HuH-7.5 (cell line): ENCODE measurements around the gene CACYBP.

Experiments used
- DNase-seq: peaks from one replicate; pipeline ENCODE4 v3.0.0; 2011; ENCODE audit warnings: low spot score

Gene CACYBP, protein sequence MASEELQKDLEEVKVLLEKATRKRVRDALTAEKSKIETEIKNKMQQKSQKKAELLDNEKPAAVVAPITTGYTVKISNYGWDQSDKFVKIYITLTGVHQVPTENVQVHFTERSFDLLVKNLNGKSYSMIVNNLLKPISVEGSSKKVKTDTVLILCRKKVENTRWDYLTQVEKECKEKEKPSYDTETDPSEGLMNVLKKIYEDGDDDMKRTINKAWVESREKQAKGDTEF

DNA sequence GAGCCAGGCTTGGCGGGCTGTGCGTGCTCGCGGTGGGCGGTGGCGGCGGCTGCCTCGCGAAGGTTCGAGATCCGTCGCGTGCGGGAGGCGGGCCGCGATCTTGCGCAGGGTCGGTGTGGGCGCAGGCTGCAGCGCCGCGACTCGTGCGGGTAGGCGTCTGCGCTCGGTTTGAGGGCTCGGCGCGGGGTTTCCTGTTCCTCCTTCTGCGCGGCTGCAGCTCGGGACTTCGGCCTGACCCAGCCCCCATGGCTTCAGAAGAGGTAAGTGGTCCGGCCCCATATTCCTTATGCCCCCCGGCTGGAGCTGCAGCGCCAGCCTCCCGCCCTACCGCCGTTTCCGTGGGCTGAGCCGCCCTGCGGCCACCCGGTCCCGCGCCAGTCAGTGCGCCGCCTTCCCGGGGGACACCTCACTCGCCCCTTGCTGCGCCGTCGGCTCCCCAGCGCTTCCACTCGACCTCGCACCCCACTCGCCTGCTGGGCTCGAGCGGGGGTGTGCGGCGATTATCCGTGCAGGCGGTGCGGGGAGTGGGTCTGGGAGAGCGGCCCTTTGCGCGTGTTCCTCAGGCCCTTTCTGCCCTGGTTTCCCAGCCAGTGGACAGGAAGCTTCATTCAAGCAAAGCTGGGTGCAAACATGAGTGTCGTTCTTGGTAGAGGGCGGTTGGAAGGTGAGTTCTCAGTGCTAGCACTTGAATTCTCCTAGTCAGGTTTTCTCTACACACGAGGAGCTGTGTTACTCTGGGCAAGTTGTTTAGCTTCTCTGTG lies at the start of gene CACYBP:
Gene CACYBP (plus strand): TSS at position 12 of the 761 bp plus-strand sequence. CDS start 234 bp downstream, at position 246.
- DNase-seq: no peak

DNA sequence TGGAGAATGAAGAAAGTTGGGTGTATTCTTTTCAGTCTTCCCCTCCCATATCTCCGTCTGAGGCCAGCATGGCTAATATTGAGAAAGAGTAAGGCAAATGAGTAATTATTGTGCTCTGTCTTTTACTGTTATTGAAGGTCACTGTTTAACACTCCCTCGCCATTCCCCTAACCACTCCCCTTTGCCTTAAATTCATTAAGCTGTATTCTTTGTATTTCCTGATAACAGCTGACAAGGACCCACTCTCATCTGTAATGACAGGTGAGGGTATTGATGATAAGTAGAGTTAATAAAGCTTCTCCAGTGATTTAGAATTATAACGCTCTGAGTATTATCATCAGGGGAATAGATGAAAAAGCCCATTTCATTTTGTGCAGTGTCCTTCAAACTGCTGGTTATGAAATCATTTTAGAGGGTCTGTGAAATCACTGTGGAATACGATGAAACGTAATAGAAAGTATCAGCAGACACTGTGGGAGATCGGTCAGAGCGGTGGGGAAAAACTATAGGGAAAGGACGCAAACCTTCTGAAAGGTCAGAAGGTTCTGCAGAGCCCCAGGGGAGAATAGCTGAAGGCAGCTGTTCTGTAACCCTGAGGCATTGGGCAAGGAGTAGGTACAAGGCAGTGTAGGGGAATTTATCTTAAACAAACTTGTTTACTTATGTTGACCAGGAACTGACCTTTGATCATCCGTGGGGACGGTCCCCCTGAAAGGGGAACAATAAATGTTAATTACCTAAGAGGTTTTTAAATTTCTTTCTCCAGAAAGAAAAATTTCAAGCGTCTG lies 46.3 kb upstream of the CACYBP start:
- DNase-seq: no peak

DNA sequence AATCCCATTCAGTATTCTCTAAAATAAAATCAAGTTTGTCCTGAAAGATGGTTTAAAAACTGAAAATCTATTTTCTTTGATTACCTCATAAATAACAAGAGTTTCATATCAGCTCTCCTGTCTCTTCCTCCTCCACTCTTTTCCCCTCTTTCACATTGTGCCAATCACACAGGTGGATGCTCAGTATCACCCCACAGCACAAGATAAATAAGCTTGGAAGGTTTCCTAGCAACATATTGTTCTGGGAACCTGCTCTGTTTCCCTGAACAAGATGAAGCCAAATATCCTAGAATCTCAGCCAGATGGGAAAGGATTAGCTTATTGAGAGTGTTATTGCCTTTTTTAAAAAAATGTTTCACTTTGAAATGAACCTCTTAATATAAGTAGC lies 45.7 kb upstream of the CACYBP start:
- no peak for DNase-seq

DNA sequence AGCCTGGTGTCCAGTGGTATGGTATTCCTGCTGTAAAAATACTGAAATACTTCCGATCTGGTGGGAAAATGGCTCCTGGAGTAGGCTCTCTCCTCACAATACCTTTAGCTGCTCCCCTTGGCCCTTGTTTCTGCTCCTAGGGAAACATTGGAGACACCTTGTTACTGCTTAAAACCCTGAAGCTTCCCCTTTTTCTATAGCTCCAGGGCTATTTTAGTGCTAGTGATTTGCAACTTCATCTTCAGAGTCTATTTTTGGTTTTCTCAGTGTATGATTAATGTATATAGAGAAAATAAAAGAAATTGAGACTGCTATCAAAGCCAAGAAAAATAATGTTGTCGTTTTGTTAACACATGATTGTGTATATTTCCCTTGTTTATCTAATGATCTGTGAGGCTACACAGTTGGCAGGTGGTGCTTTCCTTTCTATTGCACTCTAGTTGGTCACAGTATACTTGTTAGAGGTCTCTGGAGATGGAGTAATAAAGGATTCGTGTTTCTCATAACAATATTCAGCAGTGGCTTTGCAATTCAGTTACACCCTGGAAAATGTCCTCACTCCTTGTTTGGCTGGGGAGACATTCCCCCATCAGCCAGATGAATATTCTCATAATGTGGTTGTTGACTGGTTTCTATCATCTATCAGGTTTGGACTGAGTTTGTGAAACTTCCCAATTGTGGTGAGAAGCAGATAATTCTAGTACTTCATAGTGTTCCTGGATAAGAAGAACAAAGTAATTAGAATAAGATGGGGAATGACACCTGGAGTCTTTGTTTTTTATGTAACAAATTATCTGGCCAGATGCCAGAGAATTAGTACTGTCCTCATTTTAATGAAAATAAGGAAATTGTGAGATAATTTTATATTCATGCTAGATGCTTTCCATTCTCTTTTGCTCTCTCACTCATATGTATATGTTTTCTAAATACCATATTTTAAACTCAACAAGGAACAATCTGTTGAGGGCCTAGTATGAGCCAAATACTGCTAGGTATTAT lies 44.8 kb upstream of the CACYBP start:
- DNase-seq: no peak

DNA sequence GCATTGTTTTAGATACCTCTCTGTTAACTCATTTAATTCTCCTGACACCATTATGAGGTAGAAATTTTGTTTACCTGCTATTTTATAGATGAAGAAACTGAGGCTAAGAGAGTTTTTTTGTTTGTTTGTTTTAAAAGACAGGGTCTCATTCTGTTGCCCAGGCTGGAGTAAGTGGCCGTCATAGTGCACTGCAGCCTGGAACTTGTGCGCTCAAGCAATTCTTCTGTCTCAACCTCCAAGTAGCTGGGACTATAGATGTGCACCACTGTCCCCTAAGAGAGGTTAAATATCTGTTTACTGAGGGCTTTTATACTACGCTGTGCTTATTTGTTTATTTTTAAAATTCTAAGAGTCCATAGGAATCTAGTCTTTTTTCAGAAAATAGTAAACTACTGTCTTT lies 43.7 kb upstream of the CACYBP start:
- DNase-seq: no peak

DNA sequence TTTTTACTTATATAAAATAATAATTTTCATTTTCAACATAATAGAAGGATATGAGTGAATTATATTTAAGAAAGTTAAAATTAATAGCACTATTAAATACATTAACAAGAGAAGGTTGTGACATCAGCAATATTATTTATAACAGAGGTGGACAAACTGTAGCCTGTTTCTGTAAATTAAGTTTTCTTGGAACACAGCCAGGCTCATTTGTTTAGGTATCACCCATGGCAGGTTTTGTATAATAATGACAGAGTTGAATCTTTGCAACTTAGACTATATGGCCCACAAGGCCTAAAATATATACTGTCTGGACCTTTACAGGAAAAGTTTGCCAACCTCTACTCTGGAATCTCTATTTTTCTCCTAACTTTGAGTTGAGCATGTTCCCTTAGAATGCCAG lies 42.8 kb upstream of the CACYBP start:
- no peak for DNase-seq

DNA sequence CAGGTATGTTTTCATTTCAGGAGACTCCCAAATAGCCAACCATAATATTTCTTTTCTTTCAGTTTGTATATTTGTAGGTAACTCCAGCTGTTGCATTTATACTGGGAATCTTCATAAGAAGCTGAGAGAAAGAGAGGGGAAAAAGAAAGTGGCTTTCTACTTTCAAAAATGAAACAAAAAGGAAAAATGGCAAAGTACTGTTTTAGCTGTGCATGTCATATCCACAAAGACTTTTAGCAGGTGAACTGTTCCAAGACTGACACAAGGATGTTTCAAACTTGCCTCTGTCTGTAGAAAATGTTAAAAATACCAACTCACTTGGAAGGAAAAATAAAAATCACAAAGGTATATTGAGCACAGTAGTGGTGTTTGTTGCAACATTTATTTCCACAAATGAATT lies 41.9 kb upstream of the CACYBP start:
- no peak for DNase-seq

DNA sequence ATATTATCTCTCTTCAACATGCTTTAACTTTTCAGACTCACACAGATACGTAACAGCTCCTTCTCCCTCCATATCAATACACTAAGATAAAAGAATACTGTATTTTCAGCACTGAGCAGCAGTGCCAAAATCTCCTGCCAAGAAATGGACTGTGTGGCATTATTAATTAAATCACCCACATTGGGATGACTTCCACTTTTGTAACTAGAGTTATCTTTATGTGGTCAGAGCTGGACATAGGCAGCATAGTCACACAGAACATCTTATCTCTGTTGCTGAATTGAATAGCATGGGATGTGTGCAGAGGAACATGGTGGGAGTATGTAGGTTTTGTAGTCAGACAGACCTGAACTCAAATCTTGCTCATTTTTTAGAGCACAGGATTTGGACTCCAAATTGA lies 41.4 kb upstream of the CACYBP start:
- no peak for DNase-seq

DNA sequence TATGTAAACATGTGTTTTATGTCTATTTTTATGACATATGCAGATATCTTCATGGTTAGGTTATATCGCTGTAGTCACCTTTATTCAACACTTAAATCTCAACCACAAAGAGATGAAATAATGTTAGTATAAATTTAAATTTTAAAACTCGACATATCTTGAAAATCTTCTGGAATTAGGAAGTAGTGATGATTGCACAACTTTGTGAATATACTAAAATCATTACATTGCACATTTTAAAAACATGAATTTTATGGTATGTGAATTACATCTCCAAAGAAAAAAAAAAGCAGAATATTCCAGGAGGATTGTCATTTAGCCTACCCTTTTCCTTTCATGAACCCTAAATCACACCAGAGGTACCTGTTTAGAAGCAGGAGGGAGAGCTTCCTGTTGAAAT lies 39.4 kb upstream of the CACYBP start:
- no peak for DNase-seq

DNA sequence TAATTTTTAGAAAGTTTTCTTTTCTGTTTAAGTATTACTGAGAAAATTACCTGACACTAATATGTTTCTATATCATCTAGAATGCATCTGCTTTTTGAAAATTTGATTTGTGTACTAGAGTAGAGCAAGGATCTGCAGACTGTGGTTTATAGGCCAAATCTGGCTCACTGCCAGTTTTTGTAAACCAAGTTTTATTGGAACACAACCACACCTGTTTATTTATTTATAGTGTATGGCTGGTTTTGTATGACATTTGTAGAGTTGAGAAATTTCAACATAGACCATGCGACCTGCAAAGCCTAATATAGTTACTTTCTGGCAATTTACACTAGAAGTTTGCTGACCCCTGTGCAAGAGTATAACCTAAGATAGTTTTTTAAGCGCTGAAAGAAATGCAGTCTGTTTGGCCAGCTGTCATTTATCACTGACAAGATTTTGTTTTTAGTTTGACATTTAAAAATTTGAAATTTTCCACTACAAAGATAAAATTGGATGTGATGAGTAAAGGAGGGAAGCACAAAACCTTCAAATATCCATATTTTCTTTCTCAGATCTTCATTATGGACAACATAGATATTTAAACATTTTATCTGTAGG lies 36.1 kb upstream of the CACYBP start:
- no peak for DNase-seq

DNA sequence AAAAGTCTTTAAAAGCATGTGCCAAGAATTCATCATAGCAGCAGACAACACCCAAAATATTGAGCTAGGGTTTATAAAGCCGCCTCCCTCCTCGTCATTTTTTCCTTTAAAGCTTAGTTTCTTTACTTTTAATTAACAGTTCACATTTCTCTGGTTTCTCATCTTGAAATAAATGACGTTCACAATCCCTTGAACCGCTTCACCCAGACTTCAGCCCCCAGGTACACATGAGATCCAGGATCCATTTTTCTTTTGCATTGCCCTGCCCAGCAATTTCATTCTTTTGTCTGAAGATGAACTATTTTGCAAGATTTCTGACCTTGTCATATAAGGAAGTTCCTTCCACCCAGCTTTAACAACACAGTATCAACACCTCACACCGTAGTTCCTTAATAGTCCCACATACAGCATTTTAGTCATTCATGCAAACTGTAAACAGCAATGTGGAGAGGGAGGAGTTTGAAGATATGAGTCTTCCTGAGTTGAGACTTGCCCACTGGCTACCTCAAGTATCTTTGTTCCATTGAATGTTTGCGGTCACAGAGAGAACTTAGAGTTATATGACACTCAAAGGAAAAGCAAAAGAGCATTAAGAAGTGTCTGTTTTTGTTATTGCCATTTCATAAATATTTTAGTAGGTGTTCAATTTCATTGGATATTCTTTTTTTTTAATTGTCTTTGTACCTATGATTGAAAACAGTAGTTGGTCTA lies 35.3 kb upstream of the CACYBP start:
- DNase-seq: no peak

DNA sequence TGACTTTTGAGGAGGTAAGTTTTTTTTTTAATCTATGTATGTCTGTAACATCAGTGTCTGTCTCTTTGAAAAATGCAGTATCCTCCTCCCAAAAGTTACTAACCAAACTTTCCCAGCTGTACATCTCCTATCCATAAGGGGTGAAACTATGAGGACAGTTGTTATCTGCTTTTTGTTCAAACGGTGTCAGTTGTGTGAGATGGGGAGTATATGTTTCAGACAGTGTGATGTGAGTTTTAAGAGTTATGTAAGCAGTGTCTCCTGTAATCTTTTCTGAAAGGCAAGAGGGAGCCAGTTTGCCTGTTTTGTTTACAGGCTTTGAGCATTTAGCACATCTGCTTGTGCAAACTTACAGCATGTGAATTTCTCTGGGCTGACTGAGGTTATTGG lies 34.8 kb upstream of the CACYBP start:
- no peak for DNase-seq

DNA sequence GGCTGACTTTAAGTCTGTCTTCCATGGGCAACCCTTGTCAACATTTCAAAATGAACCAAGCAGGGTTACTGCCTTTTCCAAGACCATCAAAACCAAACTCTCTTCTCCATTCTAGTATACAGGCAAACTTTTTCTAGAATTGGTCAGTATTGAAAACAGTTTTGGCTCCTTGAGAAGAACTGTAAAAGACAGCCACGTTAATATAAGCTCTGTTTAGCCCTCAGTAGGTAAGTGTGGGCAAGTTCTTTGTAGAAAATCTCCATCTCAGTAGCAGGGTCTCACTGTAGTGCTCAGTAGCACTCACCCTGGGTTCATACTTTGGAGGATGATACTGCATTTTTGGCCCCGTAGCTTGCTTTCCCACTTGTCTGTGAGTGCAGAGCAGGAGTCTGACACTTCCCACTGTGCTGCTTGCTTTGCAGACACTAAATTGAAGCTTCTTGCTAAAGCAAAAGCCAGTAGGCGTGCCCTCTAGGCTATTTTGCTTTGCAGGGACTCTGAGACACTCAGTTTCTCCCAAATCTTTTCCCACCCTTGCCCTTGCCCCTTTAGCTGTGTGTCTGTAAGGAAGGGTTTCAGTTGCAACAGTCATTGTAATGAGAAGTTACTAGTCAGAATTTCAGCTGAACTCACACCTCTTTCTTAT lies 34.3 kb upstream of the CACYBP start:
- no peak for DNase-seq

DNA sequence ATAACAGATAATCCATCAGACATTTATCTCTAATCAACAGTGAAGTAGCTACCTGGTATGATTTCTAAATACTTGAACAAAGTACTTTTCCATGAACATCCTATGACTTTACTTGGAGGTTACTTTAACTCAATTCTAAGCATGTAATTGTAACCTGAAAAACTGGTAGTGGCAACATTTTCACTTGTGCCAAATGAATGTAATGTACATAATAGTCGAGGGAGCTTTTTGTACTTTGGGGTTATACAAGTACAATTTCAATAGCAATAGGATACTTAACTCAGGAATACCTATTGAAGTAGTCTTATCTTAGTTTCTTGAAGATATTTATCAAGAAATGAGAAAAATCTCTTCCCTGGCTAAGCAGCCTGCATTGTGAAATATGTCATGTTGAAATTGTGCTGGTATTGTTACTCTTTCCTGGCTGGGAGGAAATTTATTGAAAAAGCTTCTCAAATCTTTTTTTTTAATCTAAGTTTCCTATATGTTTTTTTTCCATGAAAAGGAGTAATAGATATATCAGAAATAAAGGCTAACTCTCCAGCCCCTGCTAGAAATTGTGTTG lies 33.7 kb upstream of the CACYBP start:
- no peak for DNase-seq

DNA sequence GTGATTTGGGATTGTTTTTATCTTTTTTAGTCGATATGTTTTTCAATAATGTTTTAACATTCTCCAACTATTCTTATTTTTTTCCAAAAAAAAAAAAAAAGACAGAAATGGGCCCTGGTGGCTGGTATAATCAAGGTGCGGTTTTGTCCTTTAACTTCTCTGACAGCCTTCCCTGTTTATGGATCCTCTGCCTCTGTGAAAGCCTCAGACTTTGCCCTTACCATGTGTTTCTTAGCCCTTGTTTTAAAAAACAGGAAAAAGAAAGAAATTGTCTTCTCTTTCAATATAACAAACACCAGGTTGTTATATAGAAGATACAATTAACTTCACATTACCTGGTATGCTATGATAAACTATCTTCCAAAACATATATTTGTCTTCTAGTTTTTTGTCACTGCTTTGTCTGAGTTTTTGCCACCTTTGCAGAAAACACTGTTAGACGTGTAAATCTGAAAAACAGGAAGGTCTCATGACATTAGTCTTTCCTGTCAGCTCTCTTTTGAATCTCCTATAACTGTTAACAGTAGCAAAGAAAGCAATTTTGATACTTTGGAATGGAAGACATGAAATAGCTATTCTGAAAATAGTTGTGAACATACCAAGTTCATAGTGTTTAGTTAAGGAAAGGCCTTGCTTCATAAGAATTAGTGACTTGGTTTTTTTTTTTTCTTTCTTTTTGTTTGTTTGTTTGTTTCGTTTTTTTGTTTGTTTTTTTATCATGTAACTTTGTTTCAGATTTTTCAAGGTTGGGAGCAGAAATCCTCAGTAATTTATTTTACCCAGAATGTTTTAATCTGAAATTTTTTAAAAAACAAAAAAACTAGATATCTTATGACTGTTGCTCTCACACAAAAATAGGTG lies 31.7 kb upstream of the CACYBP start:
- no peak for DNase-seq

DNA sequence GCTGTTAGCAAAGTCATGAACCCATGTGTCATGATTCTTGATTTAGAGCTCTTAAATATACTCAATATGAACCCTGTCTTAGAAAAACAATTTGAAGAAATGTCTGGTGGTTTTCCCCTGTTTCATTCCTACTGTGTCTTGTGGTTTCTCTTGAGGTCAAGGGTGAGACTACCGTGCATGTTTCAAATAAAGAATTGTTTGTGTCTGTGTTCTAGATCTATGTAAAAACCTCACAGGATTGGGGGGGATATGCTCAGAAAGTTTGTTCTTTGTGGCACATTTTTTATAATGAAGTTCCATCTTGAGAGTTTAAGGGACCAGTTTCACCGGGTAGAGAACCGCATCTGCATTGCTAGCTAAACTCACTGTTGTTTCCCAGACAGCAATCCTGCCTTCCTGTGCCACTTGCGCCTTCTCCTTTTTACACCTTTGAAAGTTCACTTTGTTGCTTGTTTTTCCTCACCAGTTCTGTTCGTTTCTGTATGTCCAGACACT lies 30.9 kb upstream of the CACYBP start:
- no peak for DNase-seq

DNA sequence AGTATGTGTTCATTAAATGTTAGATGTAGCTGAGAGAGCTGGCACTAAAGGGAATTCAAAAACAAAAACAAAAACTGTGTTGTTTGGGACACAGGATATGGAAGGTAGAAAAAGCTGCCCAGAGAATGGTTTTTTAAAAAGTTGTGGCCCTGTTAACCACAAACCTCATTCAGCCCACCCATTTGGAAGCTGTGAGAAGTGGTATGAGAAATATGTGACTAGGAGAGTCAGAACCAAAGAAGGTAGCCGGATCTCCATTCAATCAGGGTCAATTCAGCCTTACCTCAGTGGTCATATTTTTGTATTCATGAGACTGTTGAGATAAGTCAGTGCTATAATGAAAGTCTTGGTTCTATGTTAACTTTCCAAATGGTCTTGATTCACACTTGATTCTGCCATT lies 29.8 kb upstream of the CACYBP start:
- DNase-seq: no peak

DNA sequence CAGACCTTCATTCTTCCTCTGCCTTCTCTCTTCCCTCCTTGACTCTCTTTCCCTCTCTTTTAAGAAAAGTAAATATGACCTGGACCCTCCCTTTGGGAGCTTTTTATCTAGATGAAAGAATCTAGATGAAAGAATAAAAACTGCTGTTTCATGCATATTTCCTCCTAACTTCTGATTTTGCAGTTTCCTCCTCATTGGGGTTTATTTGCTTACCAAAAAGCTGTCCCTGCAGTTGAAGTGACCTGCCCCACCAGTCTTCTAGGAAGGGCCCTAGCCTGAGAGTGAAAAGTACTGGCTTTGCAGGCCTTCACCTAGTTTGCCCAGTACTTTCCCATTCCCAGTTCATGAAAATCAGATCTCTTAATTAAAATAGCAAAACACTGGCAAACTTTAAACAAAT lies 28.3 kb upstream of the CACYBP start:
- DNase-seq: no peak

DNA sequence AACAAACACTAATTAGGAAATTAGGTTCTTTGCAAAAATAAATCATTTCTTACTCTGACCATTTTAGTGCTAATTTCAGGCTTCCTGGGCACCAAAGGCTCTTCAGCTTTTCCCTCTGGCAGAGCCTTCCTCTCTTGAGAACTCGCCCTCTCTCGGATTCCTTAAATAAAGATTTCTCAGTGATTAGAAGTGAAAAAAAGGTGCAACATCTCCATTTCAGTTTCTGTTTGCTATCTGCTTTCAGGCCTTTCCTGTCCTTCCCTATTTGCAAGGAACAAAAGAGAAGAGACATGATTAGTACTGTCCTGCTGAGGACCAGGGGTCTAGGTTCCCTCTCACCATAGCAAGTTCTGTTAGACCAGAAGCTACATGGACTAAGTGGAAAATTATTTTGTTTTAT lies 27.8 kb upstream of the CACYBP start:
- no peak for DNase-seq
